ENCODE data around the gene GALK1.
"Not testable (repeated sequence)": the region's sequence is repeated elsewhere in the genome, so short reads cannot be mapped to it uniquely, and the experiment has no call there.

The GALK1 gene

GRCh38 chr17:75764711-75765421, at the start of gene GALK1:
TSS of gene GALK1 (minus strand) at chr17:75765192. CDS start at chr17:75765136, 56 bp downstream.
- DNase-seq, result peak; percentile 58

DNA sequence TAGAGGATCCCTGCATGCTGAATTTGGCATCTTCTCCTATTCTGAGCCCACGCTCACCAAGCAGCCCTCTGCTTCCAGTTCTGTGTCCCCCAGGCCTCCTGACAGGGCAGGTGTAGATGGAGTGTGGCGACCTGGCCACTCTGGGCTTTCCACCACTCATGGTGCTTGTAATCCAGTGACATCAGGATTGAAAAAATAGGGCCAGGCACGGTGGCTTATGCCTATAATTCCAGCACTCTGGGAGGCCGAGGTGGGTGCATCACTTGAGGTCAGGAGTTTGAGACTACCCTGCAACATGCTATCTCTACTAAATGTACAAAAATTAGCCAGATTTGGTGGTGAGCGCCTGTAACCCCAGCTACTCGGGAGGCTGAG, 49.0 kb upstream of the GALK1 start:
- DNase-seq, result no peak

GRCh38 chr17:75813081-75814020, 48.4 kb upstream of the GALK1 start:
- DNase-seq, result no peak

GRCh38 chr17:75812096-75813013, 47.4 kb upstream of the GALK1 start:
- DNase-seq, result no peak

GRCh38 chr17:75811174-75811573, 46.2 kb upstream of the GALK1 start:
- DNase-seq, result no peak

DNA sequence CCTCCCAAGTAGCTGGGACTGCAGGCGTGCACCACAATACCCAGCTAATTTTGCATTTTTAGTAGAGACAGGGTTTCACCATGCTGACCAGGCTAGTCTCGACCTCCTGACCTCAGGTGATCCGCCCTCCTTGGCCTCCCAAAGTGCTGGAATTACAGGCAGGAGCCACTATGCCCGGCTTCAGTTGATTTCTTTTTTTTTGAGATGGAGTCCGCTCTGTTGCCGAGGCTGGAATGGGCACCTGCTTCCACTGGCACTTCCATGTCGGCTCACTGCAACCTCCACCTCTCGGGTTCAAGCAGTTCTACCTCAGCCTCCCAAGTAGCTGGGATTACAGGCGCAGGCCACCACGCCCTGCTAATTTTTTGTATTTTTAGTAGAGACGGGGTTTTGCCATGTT, 45.8 kb upstream of the GALK1 start:
- not testable (repeated sequence) for DNase-seq

DNA sequence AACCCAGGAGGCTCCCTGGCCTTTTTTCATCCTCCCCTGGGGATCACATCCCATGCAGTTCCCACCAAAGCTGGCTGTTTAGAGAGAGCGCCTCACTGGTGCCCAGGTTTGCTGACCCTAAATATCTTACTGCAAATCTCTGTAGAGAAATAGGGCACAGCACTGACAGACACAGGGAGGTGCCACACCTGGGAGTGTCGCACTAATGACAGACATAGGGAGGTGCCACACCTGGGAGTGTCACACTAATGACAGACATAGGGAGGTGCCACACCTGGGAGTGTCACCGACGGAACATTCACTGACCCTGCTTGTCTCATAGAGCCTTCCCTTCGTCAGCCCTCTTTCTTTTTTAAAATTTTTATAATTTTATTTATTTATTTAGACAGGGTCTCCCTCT, 45.2 kb upstream of the GALK1 start:
- DNase-seq, result no peak

DNA sequence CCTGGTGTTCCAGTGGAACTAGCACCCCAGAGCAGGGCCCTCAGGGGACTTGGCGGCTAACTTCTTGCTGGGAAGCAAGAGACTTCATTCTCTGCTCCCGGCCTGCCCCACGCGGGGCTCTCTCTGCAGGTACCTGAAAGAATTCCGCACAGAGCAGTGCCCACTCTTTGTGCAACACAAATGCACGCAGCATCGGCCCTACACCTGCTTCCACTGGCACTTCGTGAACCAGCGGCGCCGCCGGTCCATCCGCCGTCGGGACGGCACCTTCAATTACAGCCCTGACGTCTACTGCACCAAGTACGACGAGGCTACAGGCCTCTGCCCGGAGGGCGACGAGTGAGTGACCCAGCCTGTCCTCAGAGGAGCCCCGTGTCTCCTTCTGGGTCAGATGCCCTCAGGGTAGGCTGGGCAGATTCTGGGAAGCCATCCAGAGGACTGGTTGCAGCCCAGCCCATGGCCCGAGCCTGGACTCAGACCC, 44.7 kb upstream of the GALK1 start:
- no peak for DNase-seq

DNA sequence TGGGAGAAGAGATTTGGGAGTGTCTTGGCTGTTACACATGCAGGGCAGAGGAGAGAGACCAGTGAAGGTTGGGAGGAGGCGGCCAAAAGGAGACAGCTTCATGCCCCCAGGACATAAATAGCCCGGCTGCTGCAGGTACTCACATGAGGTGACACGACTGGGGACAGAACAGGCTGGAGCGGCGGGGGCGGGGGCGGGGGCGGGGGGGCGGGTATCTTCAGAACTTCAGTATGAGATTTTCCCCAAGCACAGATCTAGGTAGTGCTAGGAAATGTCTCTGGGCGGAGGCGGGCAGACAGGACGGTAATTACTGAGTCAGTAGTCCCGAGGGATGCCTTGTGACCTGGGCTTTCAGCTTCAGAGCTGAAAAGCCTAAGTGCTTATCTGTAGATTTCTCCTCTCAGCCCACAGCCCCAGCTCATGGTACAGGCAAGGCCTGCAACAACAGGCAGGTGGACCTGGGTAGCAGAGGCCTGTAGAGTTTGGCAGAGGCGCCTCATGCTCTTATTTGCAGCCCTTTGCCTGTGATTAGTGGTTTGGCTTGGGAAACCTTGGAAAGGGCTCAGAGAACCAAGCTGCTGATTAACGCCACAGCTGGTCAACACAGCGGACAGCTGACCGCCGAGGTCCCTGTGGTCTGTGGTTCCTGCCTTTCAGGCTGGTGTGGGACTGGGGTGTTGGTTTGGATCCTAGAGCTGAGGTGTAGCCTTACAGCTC, 44.1 kb upstream of the GALK1 start:
- DNase-seq, result no peak

DNA sequence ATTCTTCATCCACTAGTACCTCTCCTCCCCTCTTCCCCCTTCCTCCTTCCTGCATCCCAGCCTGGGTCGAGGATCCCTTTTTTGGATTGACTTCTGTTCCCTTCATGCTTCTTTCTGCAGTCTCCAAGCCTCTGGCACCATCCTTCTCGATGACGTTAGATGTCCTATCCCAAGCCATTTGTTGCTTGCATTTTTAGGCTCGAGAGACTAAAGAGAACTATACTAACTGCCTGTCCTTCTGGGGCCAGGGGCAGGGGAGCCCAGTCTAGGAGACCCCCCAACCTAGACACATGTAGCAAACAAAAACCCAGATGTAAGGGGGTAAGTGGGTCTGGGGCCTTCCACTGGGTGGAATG, 43.5 kb upstream of the GALK1 start:
- no peak for DNase-seq

DNA sequence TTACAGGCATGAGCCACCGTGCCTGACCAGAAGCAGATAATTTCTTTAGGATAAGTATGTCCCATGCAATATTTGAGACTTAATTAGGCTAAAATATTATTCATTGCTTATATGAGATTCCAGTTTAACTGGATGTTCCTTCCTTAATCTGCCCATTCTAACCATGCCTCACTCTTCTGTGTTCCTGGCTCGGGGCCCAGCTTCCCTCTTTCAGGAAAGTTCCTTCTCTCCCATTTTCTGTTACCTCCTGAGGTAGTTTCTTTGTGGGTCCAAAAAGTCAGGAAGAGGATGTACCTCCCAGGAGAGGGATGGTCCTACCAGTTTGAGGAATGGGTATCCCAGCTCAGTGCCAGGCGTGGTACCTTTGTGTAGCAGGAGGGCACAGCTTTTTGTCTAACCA, 42.9 kb upstream of the GALK1 start:
- no peak for DNase-seq

- DNase-seq, result no peak
Measured at GRCh38 chr17:75806822-75807500, 42.0 kb upstream of the GALK1 start.

- DNase-seq, result no peak
Measured at GRCh38 chr17:75803883-75804282, 38.9 kb upstream of the GALK1 start.

- DNase-seq, result no peak
Measured at GRCh38 chr17:75799402-75799801, 34.4 kb upstream of the GALK1 start.

GRCh38 chr17:75795820-75796607, 31.0 kb upstream of the GALK1 start:
- DNase-seq, result no peak

GRCh38 chr17:75793460-75793859, 28.5 kb upstream of the GALK1 start:
- no peak for DNase-seq

GRCh38 chr17:75791254-75791653, 26.3 kb upstream of the GALK1 start:
- DNase-seq, result no peak

DNA sequence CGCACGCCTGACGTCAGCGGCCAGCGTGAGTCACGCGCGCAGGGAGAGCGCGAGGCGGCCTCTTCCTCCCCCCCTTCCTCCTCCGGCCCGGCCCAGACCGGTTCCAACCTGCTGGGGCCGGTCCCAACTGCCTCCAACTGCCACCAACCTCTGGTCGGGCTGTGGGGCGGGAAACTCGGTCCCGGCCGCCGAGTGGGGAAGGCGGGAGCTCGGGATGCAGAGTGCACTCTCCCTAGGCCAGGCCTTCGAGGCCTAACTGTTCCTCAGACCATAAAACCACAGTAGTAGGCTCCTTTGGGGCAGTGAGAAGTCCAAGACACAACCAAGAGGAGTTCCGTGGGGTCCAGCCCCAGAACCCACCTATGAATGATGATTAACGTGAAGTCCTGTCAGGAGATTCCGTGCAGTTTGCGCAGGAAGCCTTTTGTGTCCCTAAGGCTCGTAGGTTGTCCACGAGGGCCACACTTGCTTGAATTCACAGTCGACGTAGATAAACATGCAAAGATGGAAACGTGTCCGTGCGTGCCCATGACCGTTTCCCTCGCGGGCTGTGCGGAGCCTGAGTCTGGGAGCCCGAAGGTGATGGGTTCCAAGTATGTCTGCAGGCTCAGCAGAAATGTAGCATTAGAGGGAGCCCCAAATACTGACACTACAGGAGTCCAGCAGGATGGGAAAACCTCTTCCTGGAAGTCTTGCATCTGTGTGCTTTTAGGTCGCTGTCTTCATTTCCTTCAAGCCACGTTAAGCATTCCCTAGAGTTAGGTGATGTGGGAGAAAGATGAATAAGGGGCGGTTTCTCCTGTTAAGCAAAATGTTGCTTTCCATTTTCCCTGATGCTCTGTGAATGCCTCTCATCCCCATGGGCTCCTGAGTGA, 20.3 kb upstream of the GALK1 start:
- peak; percentile 76 for DNase-seq

GRCh38 chr17:75784473-75785015, 19.6 kb upstream of the GALK1 start, which contains the start of gene UNK:
TSS of gene UNK (plus strand) at chr17:75784806. CDS start at chr17:75784881, 75 bp downstream.
- peak; percentile 93 for DNase-seq

Measured in activated T-cell treated with anti-CD3 and anti-CD28 coated beads for 4 hours (primary cell).